ENCODE data around the gene WIPF2.
"Not testable (repeated sequence)": the region's sequence is repeated elsewhere in the genome, so short reads cannot be mapped to it uniquely, and the experiment has no call there.

The WIPF2 gene

GRCh38 chr17:40259505-40259904, 40.4 kb downstream of the WIPF2 start:
- DNase-seq: no peak

- DNase-seq: no peak
Observed at GRCh38 chr17:40260528-40260927, 41.4 kb downstream of the WIPF2 start.

DNA sequence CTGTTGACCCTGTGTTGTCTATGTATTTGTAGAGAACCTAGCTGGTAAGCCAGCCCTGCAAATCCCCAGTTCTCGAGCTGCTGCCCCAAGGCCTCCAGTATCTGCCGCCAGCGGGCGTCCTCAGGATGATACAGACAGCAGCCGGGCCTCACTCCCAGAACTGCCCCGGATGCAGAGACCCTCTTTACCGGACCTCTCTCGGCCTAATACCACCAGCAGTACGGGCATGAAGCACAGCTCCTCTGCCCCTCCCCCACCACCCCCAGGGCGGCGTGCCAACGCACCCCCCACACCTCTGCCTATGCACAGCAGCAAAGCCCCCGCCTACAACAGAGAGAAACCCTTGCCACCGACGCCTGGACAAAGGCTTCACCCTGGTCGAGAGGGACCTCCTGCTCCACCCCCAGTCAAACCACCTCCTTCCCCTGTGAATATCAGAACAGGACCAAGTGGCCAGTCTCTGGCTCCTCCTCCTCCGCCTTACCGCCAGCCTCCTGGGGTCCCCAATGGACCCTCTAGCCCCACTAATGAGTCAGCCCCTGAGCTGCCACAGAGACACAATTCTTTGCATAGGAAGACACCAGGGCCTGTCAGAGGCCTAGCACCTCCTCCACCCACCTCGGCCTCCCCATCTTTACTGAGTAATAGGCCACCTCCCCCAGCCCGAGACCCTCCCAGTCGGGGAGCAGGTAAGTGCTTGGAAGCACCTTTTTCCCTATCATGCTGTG, 45.5 kb downstream of the WIPF2 start:
- no peak for DNase-seq

DNA sequence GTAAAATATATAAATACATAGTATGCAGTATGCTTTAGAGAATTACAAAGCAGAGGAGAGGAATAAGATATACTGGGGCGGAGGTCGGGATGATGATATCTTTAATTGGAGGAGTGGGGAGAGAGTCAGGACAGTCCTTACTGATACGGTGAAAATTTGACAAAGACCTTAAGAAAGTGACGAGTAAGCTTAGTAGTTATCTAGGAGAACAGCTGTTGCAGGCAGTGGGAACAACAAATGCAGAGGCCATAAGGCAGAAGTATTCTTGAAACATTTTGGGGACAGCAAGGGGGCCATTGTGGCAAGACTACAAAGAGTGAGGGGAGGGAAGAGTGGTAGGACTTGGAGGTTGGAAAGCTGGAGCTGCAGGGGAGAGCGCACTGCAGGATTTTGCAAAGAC, 46.2 kb downstream of the WIPF2 start:
- DNase-seq: no peak

GRCh38 chr17:40266882-40267281, 47.8 kb downstream of the WIPF2 start:
- DNase-seq: no peak

DNA sequence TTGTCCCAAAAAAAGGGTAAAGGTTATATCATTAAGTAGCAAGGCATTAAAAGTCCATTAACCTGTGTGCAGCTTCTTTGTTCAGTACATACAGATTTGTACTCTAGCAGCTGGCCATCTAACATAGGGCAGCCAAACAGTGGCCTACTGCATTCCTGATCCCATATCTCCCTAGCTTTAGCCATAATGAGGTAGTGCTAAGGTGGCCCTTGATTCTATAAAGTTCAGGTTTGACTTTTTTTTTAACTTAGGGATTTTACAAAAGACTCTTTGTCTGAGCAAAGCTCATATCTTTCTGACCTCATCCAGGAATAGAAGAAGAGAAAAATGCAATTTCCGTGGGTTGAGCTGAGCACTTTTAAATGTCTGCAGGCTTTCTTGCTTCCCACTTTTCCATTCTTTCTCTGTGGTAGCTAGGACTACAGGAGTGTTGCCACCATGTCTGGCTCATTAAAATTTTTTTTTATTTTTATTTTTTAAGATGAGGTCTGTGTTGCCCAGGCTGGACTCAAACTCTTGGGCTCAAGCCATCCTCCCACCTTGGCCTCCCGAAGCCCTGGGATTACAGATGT, 49.1 kb downstream of the WIPF2 start:
- no peak for DNase-seq

- DNase-seq: no peak
Observed at GRCh38 chr17:40278414-40278813, 59.3 kb downstream of the WIPF2 start.

GRCh38 chr17:40279402-40279801, 60.3 kb downstream of the WIPF2 start:
- no peak for DNase-seq

- no peak for DNase-seq
Observed at GRCh38 chr17:40281663-40282062, 62.6 kb downstream of the WIPF2 start.

DNA sequence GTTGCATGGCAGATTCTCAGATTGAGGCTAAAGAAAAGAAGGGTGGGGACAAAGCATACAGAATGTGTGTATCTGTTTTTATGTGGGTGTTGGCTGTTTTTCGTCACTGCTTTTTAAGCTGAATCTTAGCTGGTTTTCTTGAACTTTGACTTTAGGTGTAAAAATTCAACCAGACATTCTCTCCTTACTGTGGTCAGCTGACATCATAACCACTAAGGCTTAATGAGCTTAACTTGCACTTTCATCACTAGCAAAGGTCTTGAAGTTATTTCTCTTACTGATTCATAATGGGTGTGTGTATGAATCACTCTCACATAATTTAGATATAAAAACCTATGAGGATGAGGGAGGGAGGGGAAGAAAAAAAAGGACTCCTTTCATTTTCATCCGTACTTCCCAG, 64.6 kb downstream of the WIPF2 start:
- no peak for DNase-seq

GRCh38 chr17:40284085-40284713, 65.1 kb downstream of the WIPF2 start:
- DNase-seq: no peak

DNA sequence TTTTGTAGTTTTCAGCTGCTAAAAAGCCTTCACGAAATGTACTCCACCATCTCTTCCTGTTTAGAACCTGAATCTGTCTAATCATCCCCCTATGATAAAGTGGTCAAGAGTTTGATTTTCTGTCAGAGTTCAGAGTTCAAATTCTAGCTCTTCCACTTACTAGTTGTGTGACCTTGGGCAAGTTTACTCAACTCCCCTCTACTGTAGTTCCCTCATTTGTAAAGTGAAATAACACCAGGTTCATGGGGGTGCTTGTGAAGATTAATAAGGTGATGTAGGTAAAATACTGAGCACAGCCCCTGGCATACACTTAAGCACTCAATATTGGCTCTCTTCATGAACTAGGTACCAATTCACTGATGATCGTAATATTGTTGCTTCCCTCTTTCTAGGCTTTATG, 67.4 kb downstream of the WIPF2 start:
- no peak for DNase-seq

DNA sequence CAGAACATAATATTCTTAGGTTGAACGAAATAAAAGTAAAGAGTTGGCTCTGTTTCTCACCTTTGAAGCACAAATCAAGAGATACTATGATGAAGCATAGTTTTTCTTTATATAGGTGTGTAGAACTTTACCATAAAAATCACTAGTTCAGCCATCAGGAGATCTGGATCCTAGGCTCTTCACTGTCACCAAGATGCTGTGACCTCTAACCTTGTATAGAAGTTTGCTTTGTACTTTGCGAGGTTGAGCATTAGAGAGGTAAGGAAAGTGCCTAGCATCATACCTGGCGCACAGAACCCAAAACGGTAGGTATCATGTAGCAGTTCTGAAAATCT, 68.0 kb downstream of the WIPF2 start:
- no peak for DNase-seq

- DNase-seq: peak; percentile 98
Observed at GRCh38 chr17:40287494-40288369, 68.6 kb downstream of the WIPF2 start, which contains the start of gene CDC6. Gene CDC6 (plus strand): TSS chr17:40287879. CDS start chr17:40289421, 1,542 bp downstream.

DNA sequence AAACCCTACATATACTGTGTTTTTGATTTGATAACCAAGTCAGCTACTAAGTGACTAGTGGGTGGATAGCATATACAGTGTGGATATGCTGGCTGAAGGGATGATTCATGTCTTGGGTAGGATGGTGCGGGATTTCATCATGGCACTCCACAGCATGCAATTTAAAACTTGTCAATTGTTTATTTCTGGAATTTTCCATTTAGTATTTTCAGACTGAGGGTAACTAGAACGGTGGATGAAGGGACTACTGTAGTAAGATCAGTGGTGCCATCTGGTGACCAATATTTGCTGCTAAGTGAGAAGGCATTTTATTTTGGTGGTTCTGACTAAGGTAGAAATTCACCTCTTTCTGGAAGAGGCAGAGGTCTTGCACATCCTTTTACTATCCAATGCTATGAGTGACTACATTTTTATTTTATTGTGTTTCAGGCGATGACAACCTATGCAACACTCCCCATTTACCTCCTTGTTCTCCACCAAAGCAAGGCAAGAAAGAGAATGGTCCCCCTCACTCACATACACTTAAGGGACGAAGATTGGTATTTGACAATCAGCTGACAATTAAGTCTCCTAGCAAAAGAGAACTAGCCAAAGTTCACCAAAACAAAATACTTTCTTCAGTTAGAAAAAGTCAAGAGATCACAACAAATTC, 71.7 kb downstream of the WIPF2 start:
- DNase-seq: peak; percentile 39

DNA sequence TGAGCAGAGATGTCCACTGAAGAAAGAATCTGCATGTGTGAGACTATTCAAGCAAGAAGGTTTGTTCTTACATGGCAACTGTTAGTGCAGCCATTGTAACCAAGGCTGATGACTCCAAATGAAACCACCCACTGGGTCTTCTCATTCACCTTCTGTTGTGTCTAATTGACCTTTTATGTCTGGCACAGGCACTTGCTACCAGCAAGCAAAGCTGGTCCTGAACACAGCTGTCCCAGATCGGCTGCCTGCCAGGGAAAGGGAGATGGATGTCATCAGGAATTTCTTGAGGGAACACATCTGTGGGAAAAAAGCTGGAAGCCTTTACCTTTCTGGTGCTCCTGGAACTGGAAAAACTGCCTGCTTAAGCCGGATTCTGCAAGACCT, 72.2 kb downstream of the WIPF2 start:
- peak; percentile 27 for DNase-seq

DNA sequence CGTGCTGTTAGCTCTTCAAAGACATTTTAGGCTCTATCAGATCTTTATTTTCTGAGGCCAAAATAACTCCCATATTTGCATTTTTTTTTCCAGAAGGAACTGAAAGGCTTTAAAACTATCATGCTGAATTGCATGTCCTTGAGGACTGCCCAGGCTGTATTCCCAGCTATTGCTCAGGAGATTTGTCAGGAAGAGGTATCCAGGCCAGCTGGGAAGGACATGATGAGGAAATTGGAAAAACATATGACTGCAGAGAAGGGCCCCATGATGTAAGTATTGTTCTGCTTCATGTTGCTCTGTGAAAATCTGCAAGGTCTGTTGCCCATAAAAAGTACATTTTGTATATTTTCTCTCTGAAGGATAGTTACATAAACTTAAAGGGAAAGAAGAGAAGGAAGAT, 74.3 kb downstream of the WIPF2 start:
- no peak for DNase-seq

DNA sequence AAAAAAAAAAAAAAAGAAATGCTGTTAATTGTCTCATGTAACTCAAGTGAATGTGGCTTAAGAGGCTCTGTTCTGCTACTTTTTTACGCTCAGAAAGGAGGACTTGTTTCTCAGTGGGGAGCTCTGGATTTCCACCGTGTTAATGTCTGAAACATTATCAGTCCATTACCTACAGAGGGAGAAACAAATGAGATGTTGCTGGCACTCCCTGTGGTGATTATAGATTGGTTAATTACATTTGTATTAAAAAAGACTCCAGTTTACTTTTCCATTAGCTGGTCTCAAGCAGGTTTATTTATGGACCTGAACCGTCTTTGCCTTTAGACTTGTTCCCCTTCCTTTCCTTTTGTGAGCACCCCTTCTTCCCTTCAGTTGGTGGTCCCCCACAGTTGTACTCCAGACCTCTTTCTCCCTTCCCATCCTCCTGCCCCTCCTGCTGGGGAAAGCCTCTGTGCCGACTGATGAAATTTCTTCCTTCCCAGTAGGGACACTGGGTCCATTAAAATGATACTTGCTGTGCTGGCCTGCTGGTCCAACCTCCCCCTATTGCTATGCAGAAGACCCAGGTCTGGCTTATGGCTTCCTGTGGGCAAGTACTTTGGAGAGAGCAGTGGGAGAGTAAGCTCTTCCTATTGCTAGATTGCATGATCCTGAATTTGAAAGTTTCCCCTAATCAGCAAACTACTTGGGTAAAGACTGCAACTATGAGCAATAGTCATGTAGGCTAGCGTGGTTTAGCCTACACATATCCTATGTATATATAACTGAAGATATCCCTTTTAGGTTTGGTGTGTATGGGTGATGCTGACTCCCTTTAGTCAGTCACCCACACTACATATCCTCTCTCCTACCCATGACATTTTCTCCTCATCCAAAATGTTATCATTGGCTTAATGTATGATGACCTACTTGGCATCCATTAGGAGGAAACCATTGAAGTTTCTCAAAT, 76.7 kb downstream of the WIPF2 start:
- peak; percentile 72 for DNase-seq

DNA sequence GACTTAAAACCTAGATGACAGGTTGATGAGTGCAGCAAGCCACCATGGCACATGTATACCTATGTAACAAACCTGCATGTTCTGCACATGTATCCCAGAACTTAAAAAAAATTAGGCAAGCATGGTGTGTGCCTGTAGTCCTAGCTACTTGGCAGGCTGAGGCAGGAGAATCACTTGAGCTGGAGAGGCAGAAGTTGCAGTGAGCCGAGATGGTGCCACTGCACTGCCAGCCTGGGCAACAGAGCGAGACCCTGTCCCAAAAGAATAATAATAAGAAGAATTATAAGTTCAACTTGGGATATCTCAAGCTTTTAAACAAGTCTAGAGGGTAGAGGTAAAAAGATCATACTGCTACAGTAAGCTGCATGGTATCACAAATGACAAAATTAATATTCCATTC, 78.4 kb downstream of the WIPF2 start:
- no peak for DNase-seq

- no peak for DNase-seq
Observed at GRCh38 chr17:40298726-40299125, 79.6 kb downstream of the WIPF2 start.

- DNase-seq: not testable (repeated sequence)
Observed at GRCh38 chr17:40299159-40299757, 80.2 kb downstream of the WIPF2 start.

Data from NCI-H69 (cell line).